Measurements from ENCODE around the gene ENO3.

ENO3 gene

DNA sequence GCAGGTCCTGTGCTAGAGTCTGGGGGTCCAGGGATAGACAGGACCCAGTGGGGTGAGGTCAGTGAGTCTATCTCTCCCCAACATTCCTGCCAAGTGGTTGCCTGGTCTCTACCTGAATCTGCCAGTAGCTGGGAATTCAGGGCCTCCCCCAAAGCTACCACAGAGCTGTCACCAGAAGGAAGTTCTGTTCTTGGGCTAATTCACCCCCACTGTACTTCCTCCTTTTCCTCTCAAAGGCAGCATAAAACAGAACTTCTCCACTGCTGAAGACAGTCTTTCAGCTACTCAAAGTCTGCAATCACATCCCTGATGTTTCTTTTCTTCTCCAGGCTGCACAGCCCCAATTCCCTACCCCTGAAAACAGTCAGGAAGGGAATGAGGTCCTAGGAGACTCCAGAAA is 27.8 kb downstream of the ENO3 start:
- no peak for DNase-seq

DNA sequence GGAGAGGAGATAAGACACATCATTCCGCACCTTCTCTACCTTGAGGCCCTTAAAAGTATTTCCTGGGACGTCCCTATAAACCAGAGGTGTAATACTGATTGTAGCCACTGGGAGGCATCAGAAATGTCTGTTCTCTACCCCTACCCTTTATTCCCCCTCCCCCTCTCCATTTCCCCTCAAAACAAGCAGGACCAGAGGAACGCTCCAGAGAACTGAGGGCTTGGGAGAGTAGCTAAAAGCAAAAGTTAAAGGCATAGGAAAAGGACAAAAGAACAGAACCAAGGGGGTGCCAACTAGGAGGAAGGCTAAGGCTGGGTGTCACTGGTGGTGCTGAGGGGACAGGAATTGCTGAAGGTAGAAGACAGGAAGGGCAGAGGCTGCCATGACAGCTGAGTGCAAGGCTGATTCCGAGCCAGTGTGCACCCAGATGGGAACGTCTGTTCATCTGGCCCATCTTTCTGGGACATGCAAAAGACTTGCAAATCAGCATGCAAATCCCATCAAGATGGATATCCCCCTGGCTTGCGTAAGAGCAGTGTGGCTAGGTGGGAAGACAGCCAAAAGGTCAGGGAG is 29.8 kb downstream of the ENO3 start:
- peak; percentile 68 for DNase-seq

DNA sequence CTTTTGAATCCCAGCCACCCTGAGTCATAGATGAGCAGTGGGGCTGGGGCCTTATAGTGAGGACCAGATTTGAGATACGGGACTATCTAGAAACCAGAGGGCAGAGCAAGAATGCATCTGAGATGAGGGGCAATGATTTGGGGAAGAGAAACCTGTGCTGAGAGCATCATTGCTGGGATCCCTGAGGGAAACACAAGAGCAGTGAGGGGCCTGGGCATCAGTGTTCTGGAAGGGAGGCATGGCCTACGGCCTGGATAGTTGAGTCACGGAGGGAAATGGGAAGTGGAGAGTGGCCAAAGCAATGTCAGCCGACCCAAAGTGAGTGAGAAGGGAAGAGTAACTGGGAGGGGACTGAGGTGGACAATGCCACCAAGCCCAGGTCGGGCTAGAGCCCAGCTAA is 31.4 kb downstream of the ENO3 start:
- DNase-seq, result no peak

DNA sequence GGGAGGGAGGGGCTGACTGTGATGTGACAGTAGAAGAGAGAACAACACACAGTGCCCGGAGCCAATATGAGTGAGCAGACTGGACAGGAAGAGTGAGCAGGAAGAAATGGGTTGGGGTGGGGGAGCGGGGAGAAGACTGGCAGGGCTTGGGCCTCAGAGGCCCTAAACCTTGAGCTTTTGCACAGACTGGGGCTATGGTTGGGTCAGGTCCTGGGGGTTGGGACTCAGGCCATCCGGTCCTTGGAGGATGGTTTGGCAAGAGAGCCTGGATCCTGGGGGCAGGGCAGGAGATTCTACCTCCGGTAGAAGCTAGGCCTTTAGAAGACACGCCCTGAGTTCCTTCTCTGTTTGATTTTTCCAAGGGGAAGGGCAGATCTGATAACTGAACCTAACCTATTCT is 35.5 kb downstream of the ENO3 start:
- no peak for DNase-seq

DNA sequence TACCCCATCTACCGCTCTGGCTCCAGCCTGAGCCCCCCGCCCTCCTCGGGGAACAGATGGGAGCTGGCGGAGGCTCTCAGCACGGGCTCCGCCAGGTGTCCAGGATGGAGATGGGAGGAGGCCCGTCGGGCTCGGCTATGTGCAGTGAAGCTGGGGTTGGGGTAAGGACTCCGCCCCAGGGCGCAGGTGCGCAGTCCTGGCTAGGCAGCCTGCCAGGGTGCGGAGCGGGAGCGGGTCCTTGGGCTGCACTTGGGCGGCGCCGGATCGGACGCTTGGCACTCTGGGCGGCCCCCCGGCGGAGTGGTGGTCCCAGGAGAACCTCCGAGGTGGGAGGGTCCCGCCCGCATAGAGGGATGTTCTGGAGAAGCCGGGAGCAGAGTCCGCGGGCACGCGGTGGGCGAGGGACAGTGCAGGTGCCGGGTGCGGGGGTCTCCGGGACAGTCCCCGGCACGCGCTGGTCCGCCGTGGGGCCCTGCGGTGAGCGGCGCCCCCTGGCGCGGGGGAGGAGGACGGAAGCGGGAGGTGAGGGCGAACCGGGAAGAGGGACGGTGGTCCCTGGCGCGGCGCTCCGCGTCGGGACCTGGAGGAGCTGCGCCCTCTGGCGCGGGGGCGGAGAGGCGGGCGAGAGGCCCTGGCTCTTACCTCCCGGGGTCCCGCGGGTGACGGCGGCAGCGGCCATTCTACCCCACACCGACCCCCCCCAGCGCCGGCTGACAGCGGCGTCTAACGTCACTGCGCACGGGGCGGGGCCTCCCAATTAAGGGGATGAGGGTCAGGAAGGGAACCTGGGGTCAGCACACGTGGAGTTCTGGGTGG is 36.2 kb downstream of the ENO3 start, which contains the start of gene CAMTA2:
Gene CAMTA2 (minus strand): TSS at position 725 of the 816 bp plus-strand sequence. CDS start 1,453 bp downstream, outside the sequence.
- DNase-seq, result peak; percentile 92

DNA sequence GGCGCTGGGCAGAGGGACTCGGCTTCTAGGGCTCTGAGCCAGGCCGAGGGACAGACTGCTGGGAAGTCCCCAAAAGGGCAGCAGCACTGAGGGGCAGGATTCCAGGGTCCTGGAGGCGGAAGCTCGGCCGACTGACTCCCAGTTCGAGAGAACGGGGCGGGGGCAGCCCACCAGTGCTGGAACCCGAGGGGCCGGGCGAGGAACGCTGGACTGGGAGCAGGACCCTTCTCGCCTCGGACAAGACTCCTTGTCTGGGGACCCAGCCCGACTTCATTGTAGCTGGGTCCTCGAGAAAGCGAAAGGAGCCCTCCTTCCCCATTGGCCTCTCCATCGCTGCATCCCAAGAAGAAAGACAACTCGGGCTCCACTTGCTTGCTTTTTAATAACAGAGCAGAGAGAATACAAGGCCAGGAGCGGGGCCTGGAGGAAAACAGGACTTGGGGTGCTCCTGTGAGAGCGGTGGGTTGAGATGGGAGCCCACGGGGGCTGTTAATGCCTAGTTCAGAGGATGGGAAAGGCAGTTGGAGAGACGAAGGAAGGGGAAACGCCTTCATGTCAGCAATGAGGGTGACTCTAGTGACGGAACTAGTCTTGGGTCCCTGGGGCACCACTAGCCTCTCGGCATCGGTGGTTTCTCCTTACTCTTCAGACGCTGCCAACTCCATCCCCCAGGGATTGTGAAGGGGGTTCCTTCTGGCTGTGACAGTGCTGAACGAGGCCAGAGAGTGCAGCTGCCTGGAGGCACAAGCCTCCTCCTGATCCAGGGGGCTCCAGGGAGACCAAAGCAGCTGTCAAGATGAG is 37.0 kb downstream of the ENO3 start:
- no peak for DNase-seq

DNA sequence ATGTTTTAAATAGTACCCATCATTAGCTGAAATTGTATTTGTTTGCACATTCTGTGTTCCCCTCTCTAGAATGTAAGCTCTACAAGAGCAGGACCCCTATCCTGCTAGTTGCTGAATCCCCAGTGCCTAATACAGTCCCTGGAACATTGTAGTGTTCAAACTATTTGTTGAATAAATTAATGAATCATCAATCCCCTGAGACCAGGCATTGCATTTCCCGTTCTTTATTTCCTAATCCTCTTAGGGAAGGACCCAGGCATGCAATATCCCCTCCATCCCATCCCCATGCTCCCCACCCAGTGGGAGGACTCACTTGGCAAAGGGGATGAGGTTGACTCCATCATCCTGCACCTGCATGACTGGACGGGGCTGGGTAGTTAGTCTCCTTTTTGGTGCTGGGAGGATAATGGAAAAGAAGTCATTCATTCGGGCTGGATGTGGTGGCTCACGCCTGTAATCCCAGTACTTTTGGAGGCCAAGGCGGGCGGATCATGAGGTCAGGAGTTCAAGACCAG is 43.2 kb downstream of the ENO3 start:
- DNase-seq, result no peak

DNA sequence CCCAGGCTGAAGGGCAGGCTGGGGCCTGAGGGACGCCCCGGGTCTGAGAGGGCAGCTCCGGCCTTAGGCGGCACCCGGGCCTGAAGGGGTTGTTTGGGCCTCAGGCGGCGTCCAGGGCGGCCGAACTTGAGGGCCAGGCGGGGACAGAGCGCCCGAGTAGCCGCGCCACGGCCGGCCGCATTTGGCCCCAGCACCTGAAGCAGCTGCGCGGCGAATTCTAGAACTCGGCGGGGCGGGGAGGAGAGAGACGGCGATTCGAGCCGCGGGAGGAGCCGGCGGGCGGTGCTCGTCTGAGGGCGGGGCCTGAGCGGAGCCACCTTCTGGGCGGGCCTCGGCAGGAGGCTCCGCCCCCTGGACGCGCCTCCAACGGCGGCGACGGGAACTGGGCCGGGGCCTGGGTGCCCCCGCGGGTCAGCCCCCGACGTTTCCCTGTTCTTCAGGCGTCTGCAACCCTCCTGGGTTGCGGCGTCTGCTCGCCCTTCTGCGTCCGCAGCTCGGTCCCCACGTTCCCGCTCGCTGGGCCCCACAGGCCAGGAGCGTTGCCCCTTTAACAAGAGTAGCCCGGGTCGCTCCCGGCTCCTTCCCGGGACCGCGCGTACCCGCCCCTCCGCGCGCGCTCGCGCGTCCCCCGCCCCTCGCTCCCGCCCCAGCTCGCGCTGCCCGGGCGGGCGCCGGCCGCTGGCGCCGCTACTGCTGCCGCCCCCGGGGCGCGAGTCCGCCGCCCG is 46.5 kb downstream of the ENO3 start, which contains the start of the genes INCA1 and KIF1C:
Gene INCA1 (minus strand): TSS at position 221 of the 725 bp plus-strand sequence. CDS start 3,085 bp downstream, outside the sequence.
Gene KIF1C (plus strand): TSS at position 649 of the 725 bp plus-strand sequence. CDS start 2,297 bp downstream, outside the sequence.
- DNase-seq, result peak; percentile 99

DNA sequence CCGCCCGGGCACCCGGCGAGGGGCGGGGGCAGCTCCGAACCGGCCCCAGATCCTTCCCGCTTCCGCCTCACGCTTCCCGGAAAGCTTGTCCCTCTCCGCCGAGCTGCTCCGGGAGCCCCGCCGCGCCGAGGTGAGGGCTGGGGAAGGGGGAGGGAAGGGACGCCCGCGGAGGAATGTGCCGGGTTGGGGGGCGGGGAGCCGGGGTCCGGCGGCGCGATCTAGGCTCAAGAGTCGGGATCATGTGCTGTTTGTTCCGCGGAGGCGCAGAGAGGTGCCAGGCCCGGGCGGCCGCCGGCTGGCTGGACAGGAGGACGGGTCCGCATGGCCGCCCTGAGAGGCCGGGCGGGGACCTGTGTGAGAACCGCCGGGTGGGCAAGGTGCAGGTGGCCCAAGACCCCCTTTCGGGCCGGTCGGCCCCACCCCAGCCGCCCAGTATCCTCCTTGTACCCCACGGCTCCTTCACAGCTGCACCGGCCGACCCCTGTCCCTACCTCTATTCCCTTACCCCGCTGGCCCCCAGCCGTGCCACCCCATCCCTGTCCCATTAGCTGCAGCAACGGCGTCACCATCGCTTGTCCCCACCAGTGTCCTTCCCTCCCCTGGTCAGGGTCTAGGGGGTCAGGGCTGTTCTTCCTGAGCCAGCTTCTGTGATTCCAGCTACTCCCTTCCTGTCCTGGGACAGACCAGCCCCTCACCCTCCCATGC is 47.3 kb downstream of the ENO3 start:
- peak; percentile 50 for DNase-seq

DNA sequence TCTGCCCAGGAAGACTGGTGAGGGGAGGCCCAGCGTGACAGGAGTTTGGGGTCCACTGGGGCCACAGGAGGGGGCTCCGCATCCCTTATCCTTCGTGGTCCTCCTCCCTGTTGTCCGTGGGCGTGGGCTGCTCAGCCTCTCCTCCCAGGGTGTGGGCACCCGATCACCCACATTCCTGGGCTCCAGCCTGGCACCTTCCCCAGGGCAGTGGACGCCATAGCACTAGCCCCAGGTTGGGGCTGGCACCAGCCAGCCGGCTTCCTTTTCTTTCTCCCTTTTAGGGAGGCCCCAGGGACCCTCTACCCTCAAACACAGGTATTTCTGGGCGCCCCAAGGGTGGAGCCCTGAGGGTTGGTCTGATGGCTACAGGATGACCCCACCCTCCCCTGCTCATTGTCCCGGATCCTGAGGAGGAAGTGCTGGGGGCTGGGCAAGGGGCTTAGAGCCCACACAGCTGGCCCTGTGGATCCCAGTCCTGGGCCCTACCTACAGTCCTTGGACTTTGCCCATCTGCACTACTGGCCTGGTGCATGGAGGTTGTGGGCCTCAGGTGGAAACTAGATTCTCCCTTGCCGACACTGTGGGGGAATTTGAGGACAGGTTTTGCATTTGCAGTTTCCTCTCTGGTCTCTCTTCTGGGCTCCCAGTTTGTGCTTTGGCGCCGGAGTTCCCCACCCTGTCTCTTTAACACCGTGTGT is 48.0 kb downstream of the ENO3 start:
- peak; percentile 20 for DNase-seq

DNA sequence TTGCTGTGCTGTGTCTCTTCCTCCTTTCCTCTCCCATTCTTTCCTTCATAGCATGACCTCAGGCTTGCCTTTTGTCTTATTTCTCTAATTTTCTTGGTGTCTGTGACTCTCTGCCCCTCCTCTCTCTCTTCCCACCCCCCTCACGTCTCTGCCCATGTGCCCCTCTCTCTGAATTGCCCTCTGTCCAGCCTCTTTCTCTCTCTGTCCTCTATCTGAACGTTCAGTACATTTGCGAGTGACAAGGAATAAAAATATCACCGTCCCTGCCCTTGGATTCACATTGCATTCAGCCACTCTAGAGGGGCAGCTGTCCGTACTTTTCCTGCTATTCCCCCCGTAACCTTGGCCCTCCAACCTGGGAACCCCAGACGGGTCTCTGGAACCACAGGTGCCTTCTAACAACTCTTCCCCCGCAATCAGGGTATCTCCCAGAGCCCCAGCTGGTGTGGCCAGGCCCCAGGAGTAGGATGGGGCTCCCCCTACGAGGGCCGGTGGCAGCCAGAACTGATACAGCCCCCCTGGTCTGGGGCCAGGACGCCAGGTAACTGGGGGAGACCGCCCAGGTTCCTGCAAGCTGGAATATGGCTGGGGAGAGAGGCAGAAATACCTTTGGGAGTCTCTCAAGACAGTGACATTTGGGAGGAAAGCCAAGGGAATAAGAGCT is 48.6 kb downstream of the ENO3 start:
- no peak for DNase-seq

DNA sequence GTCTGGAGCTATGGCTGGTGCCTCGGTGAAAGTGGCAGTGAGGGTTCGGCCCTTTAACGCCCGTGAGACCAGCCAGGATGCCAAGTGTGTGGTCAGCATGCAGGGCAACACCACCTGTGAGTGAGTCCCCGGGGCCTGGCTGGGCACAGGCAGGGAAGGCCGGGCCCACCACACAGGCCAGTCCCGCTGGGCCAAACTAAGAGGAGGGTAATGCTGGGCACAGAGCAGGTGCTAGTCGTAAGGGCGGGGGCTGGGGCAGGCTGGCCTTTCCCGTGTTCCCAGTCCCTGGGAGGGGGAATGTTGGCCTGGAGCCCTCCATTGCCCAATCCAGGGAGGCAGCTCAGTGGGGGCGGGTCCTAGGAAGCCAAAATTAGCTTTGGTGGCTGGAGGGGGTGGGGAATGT is 49.3 kb downstream of the ENO3 start:
- no peak for DNase-seq

DNA sequence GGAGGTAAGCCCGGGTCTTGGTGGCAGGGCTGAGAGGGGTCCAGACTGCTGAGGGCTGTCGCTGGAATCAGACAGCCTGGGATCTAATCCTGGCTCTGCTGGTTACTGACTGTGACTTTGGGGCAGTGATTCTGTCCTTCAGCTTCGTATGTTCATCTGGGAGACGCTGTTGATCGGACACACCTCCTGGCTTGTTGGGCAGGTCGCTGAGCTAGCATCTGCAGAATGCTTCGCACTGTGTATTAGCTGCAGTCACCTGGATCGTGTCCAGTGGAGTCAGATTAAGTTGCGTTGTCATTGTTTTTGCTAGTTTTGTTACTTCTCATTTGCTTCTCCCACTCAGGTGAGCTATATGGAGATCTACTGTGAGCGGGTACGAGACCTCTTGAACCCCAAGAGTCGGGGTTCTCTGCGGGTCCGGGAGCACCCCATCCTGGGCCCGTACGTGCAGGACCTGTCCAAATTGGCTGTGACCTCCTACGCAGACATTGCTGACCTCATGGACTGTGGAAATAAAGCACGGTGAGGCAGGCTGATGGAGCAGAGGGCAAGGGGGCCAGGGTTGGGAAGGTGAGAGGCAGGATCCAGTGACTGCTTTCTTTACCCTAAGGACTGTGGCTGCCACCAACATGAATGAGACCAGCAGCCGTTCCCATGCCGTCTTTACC is 51.3 kb downstream of the ENO3 start:
- no peak for DNase-seq

DNA sequence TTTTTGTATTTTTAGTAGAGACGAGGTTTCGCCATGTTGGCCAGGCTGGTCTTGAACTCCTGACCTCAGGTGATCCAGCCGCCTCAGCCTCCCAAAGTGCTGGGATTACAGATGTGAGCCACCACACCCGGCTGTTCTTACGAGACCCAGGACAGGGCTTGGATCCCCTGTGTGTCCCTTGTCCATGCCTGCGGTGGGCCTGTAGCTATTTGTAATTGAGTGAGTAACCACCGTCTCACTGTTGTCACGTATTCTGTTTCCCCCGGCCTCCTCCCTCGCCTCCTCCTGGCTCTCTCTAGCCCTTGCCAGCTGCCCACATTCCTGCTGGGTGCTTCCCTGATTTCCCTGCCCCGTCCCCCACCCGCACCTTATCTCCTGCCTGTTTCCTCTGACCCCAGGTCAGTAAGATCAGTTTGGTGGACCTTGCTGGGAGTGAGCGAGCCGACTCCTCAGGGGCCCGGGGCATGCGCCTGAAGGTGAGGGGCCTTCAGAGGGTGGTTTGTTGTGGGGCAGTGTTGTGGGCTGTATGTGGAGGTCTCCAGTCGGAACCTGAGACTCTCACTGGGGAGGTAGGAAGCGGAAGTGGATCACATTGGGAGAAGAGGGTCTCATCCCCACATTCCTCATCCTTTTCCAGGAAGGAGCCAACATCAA is 52.4 kb downstream of the ENO3 start:
- DNase-seq, result no peak

All from retina (tissue), 1 donor.